PC-9 (cell line): ENCODE data around the gene PIK3C2G. TPM values are rescaled to one million over a fixed set of nuclear protein-coding genes. Genes with fewer than 3 reads are reported as not detected.
A peak's percentile ranks its signal among the peaks of the same experiment; 100 is the strongest.

ENCODE experiments used
- BruUV-seq: library from RNA; stranded (reverse); fragments of 400-500 nt; replicated peaks from 2 replicates; lab custom pipeline; 2021; lab: Mats Ljungman, UMichigan
- CTCF ChIA-PET: fragments of 300-600 bp; sonication (Branson Sonifier 250); formaldehyde crosslinking; loops from one replicate; lab custom pipeline; 2022; ENCODE audit warnings: antibody characterized with exemption; lab: Charles Lee
- POLR2A ChIA-PET: fragments of 300-600 bp; sonication (Branson Sonifier 250); formaldehyde crosslinking; loops from one replicate; lab custom pipeline; 2022; ENCODE audit warnings: antibody characterized with exemption; ENCODE audit not compliant: unreplicated experiment; lab: Charles Lee
- DNase-seq, 2 experiments: peaks; one replicate each; pipeline versions ENCODE4 v3.0.0 to v3.0.0-alpha.2; 2015 to 2022; ENCODE audit warnings: mixed read lengths in 1 of 2
- H2AFZ ChIP-seq: fragments of 200-600 bp; sonication (generic); 2 replicates; pipeline ENCODE4 v1.8.1; 2017; ENCODE audit warnings: antibody characterized with exemption
- H3F3A ChIP-seq: fragments of 200-600 bp; sonication (generic); 2 replicates; pipeline ENCODE4 v1.8.1; 2017; ENCODE audit warnings: antibody characterized with exemption, mild to moderate bottlenecking, low read depth; ENCODE audit not compliant: insufficient read depth
- H3K27ac ChIP-seq: fragments of 200-600 bp; sonication (generic); 2 replicates; pipeline ENCODE4 v1.6.1; 2016; ENCODE audit warnings: mixed run types
- H3K27me3 ChIP-seq: fragments of 200-600 bp; sonication (generic); 2 replicates; pipeline ENCODE4 v1.6.1; 2016; ENCODE audit warnings: low read depth, mixed run types; ENCODE audit not compliant: insufficient read depth
- H3K36me3 ChIP-seq: fragments of 200-600 bp; sonication (generic); 2 replicates; pipeline ENCODE4 v1.6.1; 2016; ENCODE audit warnings: low read depth, mixed run types
- H3K4me1 ChIP-seq: fragments of 200-600 bp; sonication (generic); replicated peaks from 2 replicates; pipeline ENCODE4 v1.6.1; 2016; ENCODE audit warnings: mixed run types; ENCODE audit not compliant: insufficient read depth
- H3K4me2 ChIP-seq: fragments of 200-600 bp; sonication (generic); 2 replicates; pipeline ENCODE4 v1.6.1; 2017; ENCODE audit warnings: mixed run types
- H3K4me3 ChIP-seq: fragments of 200-600 bp; sonication (generic); 2 replicates; pipeline ENCODE4 v1.6.1; 2016; ENCODE audit warnings: mixed run types
- H3K79me2 ChIP-seq: fragments of 200-600 bp; sonication (generic); 2 replicates; pipeline ENCODE4 v1.6.1; 2017; ENCODE audit warnings: low read depth, mixed run types
- H3K9me2 ChIP-seq: fragments of 200-600 bp; sonication (generic); 2 replicates; pipeline ENCODE4 v1.8.1; 2017; ENCODE audit warnings: mild to moderate bottlenecking; ENCODE audit not compliant: insufficient read depth
- H3K9me3 ChIP-seq: fragments of 200-600 bp; sonication (generic); 2 replicates; pipeline ENCODE4 v1.8.1; 2016; ENCODE audit warnings: low read depth; ENCODE audit not compliant: insufficient read depth
- H4K20me1 ChIP-seq: fragments of 200-600 bp; sonication (generic); 2 replicates; pipeline ENCODE4 v1.8.1; 2017; ENCODE audit not compliant: insufficient read depth
- CTCF ChIP-seq: fragments of 200-600 bp; sonication (generic); conservative IDR thresholded peaks from 2 replicates; pipeline ENCODE4 v1.6.1; 2017; ENCODE audit warnings: mixed run types, antibody characterized with exemption, mild to moderate bottlenecking, moderate library complexity
- EZH2 ChIP-seq: fragments of 200-600 bp; sonication (generic); IDR thresholded peaks from 2 replicates; pipeline ENCODE4 v1.8.0; 2017; ENCODE audit warnings: antibody characterized with exemption, low read depth
- intact Hi-C: fragments of 100-400 bp; cut with micrococcal nuclease; formaldehyde crosslinking; loops from one replicate; pipeline ENCODE4 v1.10.0; 2022; ENCODE audit not compliant: unreplicated experiment
- total RNA-seq: library from RNA; stranded (reverse); gene quantifications from 2 replicates; pipeline ENCODE4 v1.2.3, GENCODE V29; 2021

The PIK3C2G gene
- total RNA-seq, 1 experiment from 2014 or later = 1.4 TPM

GRCh38 chr12:18696971-18697602 lies 435.8 kb downstream of the PIK3C2G start:
- no TSS peak for BruUV-seq
- Histone ChIP-seq H3K4me3 (no peak overlapping the region), H2AFZ (peak overlapping the region; percentile 52; the same call in 1 of the 2 replicates), H3K4me1 (peaks cover 6% of the 10 kb centered on the region; the same call in 1 of the 2 replicates), H3K9me2 (no peaks in the 10 kb centered on the region), H3K9me3 (peaks cover 3% of the 10 kb centered on the region), H3K27me3 (no peaks in the 10 kb centered on the region), H3K4me2 (no peak overlapping the region), H3K79me2 (no peaks in the 10 kb centered on the region), H3F3A (no peaks in the 10 kb centered on the region; the same call in 1 of the 2 replicates), H4K20me1 (no peaks in the 10 kb centered on the region), H3K27ac (no peak overlapping the region), H3K36me3 (no peaks in the 10 kb centered on the region)
- no peak for DNase-seq
- no peak for TF ChIP-seq CTCF
- TF ChIP-seq EZH2 = no peak
- CTCF ChIA-PET = no interaction called here
- POLR2A ChIA-PET = no interaction called here
- intact Hi-C loops = no loop called here

Other genes with a start within 250 kb of the PIK3C2G start
- gene RERGL, start 171.3 kb upstream of the PIK3C2G start, total RNA-seq = not detected in 2 replicates